GM19455 (cell line): ENCODE data around the gene IGFLR1.
"Not testable (repeated sequence)": the region's sequence is repeated elsewhere in the genome, so short reads cannot be mapped to it uniquely, and the experiment has no call there.

Experiments
- ATAC-seq: cut with Tn5 transposase; IDR thresholded peaks from one replicate; pipeline ENCODE4 v1.9.1; 2021; ENCODE audit not compliant: unreplicated experiment

Gene IGFLR1

DNA sequence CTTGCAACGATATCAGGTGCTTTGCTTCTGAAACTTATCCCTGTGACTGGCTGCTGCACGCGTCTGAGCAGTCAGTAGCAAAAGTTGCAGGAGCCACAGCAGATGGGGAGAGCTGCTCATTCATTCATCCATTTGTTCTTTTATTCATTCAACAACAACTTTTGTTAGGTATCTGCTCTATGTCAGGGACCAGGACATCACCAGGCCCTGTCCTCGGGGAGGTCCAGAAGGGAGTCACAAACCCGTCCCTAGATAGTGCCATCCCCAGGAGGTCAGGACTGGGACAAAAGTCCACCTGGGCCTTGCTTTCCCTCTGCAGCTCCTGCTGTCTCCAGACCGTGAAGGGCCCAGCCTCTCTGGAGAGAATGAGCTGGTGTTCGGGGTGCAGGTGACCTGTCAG is 35.7 kb upstream of the IGFLR1 start:
- ATAC-seq, result no peak

DNA sequence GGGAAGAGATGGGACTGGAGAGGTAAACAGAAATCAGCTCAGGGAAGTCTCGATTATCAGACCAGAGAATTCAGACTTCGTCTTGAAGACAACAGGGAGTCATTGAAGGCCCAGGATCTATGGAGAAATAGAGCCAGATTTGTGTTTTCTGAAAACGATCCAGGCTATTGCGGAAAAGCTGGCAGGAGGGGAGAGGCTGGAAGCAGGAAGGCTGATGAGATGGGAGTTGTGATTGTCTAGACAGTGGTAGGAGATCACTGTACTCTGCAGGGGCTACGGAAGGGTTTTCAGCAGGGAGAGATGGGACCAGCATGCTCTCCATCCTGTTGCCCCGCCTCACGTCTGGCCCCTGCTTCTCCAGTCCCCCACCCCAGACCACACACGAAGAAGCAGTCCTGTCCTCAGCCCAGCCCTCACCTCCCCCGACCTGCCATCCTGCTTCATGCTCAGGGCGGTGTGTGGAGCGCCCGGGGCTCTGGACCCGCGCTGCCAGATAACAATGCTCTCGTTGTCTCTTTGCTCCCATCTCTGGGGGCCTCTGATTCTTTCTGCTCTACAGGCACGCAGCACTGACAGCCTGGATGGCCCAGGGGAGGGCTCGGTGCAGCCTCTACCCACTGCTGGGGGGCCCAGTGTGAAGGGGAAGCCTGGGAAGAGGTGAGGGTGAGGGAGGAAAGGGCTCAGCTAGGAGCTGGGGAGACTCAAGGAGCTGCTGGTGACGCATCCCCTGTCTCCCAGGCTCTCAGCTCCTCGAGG is 35.0 kb upstream of the IGFLR1 start:
- ATAC-seq, result no peak

GRCh38 chr19:35776102-35776788 is 34.0 kb upstream of the IGFLR1 start:
- no peak for ATAC-seq

GRCh38 chr19:35775298-35776101 is 33.2 kb upstream of the IGFLR1 start, which contains the start of gene ARHGAP33:
ARHGAP33 (plus strand) TSS chr19:35775564; CDS start chr19:35775659, 95 bp downstream.
- ATAC-seq, result peak; percentile 91

- ATAC-seq, result no peak
Measured at GRCh38 chr19:35775046-35775297, 32.7 kb upstream of the IGFLR1 start.

DNA sequence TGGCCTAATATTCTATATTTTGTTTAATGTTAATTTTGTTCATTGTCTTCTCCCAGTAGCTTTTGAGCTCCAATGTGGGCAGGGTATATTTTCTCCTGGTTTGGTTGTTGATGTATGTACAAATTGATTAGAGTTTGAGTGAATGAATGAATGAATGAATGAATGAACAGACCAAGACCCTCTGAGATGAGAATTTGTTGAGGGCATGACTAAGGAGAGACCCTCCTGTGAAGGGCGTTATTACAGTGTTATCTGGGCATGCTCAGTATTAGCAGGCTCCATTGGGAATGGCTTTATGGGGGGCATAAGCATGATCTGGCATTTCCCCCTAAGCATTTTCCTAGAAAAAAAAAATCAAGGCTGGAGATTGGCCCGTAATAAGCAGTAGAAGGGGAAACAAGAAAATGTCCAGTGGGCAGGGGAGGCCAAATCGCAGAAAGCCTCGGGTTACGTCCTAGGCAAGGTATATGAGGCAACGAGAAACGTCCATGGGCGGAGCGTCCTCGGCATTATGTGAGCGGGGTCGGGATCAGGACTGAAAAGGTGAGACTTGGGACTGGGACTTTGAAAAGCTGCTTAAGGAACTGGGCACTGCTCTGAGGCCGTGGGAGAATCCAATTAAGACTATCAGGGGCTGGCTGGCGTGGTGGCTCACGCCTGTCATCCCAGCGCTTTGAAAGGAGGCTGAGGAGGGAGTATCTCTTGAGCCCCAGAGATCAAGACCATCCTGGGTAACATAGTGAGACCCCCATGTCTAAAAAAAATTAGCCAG is 32.2 kb upstream of the IGFLR1 start:
- ATAC-seq, result no peak

GRCh38 chr19:35773020-35773806 is 31.0 kb upstream of the IGFLR1 start:
- ATAC-seq, result no peak

DNA sequence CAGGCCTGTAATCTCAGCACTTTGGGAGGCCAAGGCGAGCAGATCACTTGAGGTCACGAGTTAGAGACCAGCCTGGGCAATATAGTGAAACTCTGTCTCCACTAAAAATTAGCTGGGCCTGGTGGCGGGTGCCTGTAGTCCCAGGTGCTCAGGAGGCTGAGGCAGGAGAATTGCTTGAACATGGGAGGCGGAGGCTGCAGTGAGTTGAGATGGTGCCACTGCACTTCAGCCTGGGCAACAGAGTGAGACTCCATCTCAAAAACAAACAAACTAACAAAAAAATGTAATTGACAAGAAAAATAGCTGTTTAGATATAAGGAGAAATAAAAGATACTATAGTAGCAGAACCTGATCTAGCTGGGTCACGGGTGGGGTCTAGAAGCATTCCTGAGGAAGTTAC is 30.1 kb upstream of the IGFLR1 start:
- ATAC-seq, result not testable (repeated sequence)

DNA sequence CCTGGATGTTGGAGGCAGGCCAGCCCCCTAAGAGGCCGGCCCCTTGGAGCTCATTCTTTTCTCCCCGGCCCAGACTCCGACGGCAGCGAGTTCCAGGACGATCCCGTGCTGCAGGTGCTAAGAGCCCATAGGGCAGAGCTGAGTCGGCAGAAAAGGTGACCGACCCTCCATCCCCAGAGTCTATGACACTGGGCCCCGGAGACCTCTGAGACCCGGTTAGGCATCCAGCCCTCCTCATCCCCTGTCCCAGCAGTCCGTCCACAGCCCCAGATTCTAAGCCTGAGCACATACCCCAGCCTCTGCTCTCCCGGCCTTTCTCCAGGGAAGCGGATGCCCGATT is 25.8 kb upstream of the IGFLR1 start:
- ATAC-seq, result no peak

- no peak for ATAC-seq
Measured at GRCh38 chr19:35767288-35768081, 25.2 kb upstream of the IGFLR1 start.

DNA sequence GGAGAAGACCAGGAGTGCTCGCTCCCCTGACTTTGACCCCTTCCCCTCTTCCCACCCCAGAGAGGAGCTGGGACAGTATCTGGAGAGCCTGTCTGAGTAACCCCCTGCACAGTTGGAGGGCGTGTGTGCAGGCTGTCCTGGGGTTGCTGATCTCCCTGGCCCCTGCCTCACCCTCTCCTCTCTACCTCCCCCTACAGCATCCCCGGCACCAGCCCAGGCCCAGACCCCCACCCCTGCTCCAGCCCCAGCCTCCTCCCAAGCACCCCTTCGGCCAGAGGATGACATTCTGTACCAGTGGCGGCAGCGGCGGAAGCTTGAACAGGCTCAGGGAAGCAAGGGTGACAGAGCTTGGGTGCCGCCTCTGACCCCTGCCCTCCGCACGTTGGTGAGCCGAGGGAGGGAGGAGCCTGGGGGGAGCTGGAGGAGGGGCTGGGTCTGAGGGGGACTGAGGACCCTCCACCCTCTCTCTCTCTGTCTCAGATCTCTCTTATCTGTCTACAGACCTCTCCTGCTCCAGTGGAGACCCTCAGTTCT is 24.4 kb upstream of the IGFLR1 start:
- ATAC-seq, result no peak

DNA sequence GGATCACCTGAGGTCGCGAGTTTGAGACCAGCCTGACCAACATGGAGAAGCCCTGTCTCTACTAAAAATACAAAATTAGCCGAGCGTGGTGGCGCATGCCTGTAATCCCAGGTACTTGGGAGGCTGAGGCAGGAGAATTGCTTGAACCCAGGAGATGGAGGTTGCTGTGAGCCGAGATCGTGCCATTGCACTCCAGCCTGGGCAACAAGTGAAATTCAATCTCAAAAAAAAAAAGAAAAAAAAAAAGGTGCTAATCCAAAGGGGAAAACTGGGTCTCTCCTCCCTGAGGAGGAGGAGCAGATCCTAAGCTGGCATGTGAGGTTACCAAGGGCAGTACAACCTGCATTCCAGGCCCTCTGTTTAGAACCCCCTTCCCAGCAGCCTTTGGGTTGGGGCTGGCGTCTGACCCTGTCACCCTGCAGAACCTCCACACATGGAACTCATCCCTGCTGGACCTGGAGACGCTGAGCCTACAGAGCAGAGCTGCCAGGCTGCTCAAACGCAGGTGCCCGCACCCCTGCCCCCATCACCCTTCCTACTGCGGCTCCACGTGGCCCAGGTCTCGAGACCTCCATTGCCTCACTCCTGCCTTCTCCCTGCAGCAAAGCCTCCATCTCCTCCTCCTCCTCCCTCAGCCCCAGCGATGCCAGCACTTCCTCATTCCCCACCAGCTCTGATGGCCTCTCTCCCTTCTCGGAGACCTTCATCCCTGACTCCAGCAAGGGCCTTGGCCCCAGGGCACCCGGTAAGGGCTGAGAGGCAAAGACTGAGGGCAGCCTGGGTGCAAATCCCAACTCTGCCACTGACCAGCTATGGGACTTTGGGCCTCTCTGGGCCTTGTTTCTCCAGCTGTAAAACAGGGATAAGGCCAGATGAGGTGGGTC is 22.4 kb upstream of the IGFLR1 start:
- no peak for ATAC-seq

- ATAC-seq, result no peak
Measured at GRCh38 chr19:35760711-35761349, 18.6 kb upstream of the IGFLR1 start.

DNA sequence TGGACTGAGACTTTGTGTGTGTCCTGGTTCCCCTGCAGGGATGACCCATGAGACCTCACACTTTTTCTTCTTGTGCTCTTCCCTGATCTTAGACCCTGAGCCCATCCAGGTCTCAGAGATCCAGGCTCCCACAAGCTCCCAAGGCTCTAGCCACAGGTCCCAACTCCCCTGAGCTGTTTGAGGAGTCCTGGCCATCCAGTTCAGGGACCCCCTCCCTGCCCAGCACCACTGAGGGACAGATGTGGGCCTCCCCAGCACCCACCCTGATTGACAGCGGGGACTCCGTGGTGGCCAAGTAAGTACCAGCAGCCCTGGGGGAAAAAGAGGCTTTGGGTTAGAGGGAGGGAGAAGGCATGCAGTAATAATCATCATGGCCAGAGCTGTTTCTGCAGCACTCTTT is 17.4 kb upstream of the IGFLR1 start:
- no peak for ATAC-seq

DNA sequence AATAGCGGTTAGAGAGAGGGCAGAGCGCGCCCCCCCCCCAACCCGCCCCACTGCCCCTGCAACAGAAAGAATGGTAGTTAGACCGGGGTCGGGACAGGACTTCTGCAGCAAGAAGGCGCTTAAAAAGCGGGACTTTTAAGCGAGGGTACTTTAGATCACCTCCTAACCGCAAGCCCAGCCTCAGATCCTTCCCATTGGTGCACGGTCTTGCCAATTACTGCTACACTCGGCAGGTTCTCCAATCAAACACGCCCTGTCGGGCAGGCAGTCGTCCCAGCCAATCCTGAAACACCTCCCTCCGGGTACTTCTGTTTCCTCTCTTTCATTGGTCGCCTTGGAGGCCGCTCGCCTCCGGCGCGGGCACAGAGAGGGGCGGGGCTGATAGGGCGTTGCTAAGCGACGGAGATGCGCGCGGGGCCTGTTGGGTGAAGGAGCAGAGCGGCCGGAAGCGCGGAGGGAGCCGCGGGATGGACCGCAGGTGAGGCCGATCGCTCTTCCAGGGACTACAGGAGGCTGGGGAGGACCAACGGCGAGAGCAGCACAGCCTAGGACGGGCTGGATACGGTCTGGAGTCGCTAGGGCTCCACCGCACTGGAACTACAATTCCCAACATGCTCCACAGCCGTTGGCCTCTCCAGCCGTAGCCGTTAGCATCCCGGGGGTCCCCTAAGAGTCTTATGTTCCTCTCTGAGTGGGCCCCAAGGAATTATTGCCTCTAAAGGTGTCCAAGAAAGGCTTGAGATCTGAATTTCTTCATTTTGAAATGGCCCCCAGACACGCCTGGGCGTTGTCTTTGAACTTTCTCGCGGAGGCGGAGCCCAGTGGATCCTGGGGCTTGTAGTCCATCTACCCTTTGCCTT is 15.7 kb upstream of the IGFLR1 start, which contains the start of gene PROSER3:
Gene PROSER3, plus strand, starts transcription at position 428 of the 860 bp plus-strand sequence. Its CDS starts 40 bp downstream, at position 468.
- peak; percentile 90 for ATAC-seq

- ATAC-seq, result no peak
Measured at GRCh38 chr19:35757231-35757748, 15.0 kb upstream of the IGFLR1 start.
